Astrocyte of the spinal cord (primary cell): ENCODE data around the gene FAM193A.

Experiments
- DNase-seq: peaks from one replicate; pipeline ENCODE4 v3.0.0; 2011; ENCODE audit warnings: low read depth, low spot score
- H3K4me3 ChIP-seq: 2 replicates; pipeline ENCODE4 v1.5.1; 2011; ENCODE audit warnings: low read depth, mild to moderate bottlenecking, low read length, moderate library complexity
- in situ Hi-C: cut with HindIII; loops from 2 replicates; pipeline ENCODE4 v1.10.0; 2017; ENCODE audit warnings: low sequenced_read_pairs
- TF ChIP-seq, protein P1 (sequence below): IDR thresholded peaks from 2 replicates; pipeline ENCODE4 v1.5.1; 2012; ENCODE audit warnings: low read depth, mild to moderate bottlenecking, low read length, inconsistent platforms

FAM193A gene

DNA sequence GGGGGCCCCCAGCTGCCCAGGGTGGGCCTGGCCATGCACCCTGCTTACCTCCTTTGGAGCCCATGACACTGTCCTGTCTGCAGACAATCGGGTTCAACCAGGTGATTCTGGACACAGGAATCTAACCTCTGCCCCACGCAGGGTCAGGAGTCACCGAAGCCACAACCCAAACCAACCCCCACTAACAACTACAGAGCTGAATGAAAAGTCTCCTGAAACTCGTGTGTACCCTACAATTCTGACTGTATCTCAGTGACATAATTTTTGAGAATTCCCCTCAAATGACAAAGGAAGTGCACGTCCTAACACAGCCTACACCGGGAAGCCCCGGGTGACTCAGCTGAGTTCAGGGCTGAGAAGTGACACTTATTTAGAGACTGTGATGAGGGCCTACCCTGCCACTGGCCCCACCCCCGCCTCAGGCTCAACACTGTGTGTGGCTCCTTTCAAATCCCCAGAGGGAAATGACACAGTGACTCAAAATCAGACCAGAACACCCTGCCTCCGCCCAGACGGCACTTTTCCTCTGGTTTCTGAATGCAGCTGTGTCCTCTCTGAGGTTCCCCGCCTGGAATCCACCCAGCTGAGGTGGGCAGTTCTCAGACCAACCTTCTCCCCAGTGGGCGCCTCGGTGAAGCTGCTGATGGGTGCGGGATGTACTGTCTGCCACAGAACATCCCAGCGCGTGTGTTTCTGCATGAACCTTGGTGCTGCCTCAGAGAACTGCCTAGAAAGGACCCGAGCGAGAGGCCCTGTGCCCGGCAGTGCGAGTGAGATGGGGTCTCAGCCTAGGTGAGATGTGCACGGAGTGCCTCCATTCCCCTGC is 209.7 kb downstream of the FAM193A start:
- no peak overlapping the region for H3K4me3 ChIP-seq
- DNase-seq, result peak; percentile 40
- TF ChIP-seq, protein P1, sequence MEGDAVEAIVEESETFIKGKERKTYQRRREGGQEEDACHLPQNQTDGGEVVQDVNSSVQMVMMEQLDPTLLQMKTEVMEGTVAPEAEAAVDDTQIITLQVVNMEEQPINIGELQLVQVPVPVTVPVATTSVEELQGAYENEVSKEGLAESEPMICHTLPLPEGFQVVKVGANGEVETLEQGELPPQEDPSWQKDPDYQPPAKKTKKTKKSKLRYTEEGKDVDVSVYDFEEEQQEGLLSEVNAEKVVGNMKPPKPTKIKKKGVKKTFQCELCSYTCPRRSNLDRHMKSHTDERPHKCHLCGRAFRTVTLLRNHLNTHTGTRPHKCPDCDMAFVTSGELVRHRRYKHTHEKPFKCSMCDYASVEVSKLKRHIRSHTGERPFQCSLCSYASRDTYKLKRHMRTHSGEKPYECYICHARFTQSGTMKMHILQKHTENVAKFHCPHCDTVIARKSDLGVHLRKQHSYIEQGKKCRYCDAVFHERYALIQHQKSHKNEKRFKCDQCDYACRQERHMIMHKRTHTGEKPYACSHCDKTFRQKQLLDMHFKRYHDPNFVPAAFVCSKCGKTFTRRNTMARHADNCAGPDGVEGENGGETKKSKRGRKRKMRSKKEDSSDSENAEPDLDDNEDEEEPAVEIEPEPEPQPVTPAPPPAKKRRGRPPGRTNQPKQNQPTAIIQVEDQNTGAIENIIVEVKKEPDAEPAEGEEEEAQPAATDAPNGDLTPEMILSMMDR, result no peak
- in situ Hi-C loops, result no loop called here

DNA sequence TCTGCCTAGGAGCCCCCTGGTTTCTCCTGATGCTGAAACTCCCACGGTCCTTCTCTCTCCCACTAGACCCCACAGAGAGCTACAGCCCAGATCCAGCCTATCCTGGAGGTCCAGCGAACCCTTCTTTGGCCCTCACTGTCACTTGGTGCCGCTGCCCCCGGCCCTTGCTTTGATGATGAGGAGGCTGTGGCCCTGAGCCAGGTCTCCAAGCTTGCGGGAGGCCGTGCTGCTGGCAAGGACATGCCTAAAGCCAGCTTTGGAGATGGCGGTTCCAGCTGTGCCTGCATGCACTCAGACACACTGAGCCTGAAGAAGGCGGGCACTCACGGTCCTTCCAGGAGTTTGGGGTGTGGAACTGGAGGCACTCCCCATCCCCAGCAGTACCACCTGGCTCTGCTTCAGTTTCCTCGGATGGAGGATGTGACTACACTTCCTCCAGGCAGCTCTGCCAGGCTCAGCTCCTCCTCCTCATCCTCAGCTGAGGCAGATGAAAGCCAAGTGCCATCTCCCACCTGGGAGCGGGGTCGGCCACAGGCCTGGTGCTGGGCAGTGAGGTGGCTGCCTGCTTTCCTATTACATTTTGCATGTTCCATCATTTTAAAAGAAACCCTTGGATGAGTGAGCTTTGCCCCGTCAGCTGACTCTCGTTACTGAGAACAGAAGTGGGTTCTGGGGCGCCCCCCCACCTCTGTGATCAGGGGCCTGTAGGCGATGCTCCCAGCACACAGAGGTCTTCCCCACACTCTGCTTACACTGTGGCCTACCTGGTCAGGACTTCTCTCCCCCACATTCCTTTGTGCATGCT is 210.6 kb downstream of the FAM193A start:
- TF ChIP-seq, protein P1, result no peak
- in situ Hi-C loops, result no loop called here
- no peak overlapping the region for H3K4me3 ChIP-seq
- no peak for DNase-seq

DNA sequence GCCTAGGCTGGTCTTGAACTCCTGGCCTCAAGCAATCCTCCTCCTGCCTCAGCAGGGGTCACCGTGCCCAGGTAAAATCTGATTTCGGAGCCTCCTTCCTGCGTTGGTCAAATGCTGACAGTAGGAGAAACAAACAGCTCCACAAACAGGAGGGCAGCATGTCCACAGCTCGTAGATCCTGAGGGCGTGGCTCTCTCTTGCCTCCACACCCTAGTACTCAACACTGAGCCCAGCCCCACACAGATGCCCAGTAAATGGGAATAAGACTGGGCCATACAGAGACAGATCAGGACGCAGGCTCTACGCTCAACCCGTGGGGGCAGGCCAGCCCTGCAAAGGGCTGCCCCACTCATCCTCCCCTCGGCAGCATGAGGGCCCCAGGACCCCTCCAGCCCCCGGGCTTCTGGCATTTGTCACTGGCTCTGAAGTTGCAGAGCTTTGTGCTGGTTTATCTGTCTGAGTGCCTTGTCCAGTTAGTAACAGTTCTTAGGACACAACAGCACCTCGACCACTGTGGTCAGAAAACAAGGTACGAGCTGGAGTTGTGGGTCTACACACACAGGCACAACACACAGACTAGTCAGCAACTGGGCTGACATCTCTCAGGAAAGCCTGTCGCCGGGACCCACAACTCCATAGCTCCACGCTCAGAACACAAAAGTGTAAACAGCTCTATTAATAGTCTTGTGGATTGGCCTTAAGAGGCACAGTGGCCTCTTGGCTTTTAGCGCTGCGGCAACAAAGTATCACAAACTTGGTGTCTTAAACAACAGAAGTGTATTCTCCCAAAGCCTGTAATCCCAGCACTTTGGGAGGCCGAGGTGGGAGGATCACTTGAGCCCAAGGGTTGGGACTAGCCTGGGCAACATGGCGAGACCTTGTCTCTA is 214.5 kb downstream of the FAM193A start:
- TF ChIP-seq, protein P1, result no peak
- H3K4me3 ChIP-seq, result no peak overlapping the region
- in situ Hi-C loops, result no loop called here
- no peak for DNase-seq

DNA sequence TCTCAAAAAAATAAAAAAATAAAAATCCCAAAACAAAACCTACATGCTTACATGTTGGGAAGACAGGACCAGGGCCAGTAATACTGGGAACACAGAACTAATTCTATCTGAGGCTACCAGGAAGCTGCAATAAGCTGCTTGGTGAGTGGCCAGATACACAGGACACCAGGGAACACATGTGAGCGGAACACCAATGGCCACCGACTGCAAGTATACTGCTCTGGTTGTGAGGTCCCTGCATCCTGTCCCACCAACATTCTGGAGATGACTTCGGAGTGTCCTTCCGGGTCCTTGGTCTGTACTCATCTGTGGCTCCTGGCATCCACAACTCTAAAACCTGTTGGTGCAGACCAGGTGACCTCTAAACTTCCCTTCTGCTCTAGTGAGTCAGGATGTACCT is 217.0 kb downstream of the FAM193A start:
- DNase-seq, result no peak
- in situ Hi-C loops, result no loop called here
- H3K4me3 ChIP-seq, result no peak overlapping the region
- TF ChIP-seq, protein P1, result no peak

DNA sequence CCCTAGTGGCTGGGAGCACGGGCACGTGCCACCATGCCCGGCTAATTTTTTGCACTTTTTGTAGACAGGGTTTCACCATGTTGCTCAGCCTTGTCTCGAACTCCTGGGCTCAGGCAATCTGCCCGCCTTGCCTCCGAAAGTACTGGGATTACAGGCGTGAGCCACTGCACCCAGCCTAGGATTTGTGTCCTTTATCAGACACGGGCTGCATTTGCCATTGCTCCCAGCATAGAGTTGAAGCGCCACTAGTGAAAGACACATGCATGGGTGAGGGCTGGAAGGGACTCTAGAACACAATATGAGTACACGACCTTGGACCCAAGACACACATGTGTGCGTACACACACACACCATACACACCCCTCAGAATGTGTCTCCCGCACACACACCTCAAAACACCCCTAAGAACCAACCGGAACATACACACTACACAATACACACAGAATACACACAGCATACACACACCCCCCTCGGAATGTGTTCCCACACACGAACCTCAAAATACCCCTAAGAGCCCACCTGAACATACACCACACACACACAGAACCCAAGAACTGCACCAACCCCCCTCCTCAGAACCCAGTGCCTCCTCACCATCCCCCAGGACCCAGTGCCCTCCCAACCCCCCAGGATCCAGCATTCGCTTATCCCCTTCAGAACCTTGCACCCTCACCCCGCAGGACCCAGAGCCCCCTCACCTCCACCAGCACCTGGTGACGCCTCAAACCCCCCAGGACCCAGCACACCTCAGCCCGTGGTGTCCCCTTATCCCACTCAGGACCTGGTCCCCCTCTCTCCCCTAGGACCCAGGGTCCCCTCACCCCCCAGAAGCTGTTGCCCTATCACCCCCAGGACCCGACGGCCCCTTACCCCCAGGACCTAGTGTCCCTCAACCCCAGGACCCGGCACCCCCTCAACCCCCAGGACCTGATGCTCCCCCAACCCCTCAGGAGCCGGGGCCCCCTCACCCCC is 218.7 kb downstream of the FAM193A start:
- peak overlapping the region; percentile 83 for H3K4me3 ChIP-seq
- in situ Hi-C loops, result no loop called here
- no peak for DNase-seq
- TF ChIP-seq, protein P1, result no peak
